HG02981 (cell line): Measurements from ENCODE around the gene PTPRG.
"Not testable (repeated sequence)": the region's sequence is repeated elsewhere in the genome, so short reads cannot be mapped to it uniquely, and the experiment has no call there.

Experiments used
- ATAC-seq: cut with Tn5 transposase; IDR thresholded peaks from one replicate; pipeline ENCODE4 v1.9.1; 2021; ENCODE audit warnings: mild to moderate bottlenecking, moderate library complexity; ENCODE audit not compliant: unreplicated experiment

The PTPRG gene

DNA sequence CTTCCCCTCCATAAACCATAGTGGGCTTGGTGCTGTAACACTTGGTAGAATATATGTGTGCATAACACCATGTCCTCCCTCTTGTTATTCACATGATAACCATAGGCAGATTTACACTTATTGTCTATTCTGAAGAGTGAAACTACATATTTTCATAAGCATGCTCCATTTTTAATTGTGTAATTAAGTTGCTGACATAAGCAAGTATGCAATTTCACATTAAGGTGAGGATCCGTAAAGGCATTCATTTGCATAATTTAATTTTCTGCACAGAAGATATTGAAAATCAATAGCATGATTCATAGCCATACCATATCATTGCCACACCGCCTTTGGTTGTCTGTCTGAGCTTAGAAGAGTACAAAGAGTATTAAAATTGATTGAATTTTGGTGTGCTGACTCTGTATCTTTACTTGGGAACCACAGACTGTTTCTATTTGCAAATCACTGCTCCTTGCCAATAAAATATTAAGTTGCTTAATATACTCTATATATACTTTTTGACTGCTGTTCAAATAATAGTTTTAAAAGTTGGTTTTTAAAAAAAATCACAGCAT, 182.4 kb downstream of the PTPRG start:
- ATAC-seq = no peak

DNA sequence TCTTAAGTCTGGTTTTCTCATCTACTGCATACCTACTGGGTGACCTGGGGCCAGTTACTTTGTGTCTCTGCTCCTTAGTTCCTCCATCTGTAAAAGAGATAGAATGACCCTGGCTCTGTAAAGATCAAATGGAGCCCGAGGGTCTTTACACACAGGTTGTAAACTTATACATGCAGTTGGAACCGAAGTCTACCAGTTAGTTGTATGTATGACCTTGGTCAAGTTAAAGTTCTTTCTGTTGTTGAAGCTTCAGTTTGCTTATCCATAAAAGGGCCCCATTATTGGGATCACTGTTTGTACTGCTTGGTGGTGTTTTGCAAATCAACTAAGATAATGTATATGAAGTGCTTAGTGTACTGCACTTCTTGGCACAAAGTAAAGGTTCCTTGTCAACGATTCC, 186.9 kb downstream of the PTPRG start:
- no peak for ATAC-seq

- ATAC-seq = no peak
Observed at GRCh38 chr3:61750766-61751165, 189.4 kb downstream of the PTPRG start.

DNA sequence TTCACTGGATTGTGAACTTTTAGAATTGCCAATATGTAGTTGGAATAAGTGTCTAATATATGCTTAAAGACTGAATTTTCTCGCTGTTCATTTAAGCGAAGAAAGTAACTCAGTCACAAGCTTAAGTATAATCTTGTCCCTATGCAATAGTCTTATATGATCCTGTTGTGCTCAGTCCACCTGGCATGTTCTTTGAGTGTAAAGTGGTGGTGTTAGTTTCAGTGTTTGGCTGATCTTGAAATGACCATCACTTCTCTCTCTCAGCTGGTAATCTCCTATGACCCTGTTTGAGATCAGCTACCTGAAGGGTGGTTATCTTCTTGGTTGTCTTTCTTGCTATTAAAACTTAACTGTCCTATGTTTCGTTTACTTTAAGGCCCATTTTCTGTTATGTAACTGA, 197.5 kb downstream of the PTPRG start:
- ATAC-seq = no peak

DNA sequence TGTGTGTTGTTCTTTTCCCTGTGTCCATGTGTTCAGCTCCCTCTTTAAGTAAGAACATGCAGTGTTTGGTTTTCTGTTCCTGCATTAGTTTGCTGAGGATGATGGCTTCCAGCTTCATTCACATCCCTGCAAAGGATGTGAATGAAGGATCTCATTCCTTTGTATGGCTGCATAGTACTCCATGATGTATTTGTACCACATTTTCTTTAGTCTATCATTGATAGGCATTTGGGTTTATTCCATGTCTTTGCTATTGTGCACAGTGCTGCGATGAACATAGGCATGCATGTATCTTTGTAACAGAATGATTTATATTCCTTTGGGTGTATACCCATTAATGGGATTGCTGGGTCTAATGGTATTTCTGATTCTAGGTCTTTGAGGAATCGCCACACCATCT, 199.4 kb downstream of the PTPRG start:
- not testable (repeated sequence) for ATAC-seq

GRCh38 chr3:61761694-61762430, 200.5 kb downstream of the PTPRG start:
- no peak for ATAC-seq

DNA sequence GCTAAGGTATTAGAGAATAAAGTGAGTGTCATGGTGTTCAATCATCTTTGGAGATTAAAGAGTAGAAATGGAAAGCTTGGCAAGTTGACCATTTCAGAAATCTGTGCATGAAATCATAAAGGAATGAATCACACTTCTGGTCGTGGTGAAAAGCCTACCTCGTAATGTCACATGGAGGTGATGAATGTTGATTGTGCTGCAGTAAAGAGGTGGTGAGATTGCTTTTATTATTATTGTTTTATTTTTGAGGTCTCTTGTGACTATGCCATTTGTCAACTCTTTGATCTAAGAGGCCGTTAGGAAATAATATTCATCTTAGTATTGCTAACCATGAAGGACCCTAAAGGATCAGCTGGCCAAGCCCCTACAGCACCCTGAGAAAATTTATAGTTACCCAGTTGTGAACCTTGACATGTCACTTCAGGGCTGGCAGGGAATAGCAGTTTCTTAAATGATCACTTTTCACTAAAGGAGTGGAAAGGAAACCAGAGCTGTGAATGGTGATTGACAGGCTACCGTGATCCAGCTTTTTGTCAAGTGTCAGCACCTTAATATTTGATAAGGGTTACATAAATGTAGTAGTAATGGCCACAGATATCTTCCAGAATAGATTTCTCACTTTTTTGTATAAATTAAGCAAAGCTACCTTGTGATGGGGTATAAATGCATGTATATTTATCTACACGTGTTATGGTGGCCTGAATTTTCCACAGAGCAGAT, 203.9 kb downstream of the PTPRG start:
- no peak for ATAC-seq

DNA sequence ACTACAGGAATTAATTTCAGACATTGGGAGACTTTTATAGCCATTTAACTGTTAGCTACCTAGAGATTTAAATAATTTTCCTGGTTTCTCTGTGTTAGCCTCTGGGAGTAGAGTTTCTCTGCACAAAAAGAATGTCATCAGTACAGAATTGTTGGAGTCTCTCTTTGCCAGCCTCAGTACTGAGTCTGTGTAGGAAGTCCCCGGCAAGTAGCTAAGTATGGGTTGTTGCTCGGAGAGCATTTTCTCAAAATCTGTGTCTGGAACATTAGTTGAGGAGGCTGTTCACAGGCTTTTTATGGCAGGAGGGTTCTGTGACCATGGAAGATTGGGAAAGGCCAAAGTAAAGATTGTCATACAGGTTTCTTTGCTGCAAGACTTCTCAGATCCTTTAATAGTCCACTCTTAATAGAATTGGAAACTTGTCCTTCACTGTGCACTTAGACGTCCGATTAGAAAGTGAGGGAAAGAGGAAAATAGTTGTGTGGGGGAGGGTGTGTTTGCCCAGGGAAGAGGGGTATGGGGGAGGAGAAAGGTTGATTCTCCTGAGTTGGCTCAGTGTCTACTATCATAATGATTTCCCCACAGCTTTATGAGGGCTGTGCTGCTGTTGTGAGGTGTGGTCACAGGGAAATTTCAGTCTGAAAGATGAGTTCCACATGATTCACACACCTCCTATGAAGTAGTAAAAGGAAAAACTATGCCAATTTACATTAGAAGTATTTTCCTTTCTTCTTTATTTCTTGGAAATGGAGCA, 207.1 kb downstream of the PTPRG start:
- ATAC-seq = no peak

- ATAC-seq = no peak
Observed at GRCh38 chr3:61769266-61769990, 208.1 kb downstream of the PTPRG start.

DNA sequence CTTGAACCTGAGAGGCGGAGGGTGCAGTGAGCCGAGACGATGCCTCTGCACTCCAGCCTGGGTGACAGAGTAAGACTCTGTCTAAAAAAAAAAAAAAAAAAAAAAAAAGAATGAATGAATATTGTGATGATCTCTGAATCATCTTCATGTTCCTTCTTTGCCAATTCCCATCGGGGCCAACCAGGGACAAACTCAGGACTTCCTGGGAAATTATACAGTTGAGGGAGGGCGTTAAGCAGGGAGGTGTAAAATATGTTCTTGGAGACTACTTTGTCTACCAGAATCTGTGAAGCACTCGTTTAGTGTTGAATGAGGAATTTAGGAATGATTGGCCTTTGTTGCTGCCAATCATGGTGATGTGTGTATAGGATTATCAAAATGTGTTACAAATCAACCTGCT, 210.6 kb downstream of the PTPRG start:
- no peak for ATAC-seq

GRCh38 chr3:61772456-61772855, 211.1 kb downstream of the PTPRG start:
- no peak for ATAC-seq

- ATAC-seq = no peak
Observed at GRCh38 chr3:61774279-61774890, 213.0 kb downstream of the PTPRG start.

GRCh38 chr3:61776390-61776789, 215.0 kb downstream of the PTPRG start:
- no peak for ATAC-seq

DNA sequence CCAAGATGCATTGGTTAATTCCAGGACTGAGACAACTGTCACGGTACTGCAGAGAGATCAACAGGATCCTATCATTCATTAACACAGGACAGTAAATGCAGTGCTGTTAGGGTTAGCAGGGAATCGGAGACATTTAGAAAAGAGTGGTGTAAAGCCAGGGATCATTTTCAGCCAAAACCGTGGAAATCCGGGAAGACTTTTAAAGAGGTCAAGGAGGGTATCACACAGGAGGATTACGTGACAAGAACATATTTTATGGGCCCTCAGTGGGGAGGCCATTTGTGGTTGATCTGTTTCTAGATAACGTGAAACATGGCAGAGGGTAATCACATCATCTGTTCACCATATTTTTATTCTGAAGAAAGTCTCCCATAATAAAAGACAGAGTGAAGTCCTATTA, 216.1 kb downstream of the PTPRG start:
- no peak for ATAC-seq

GRCh38 chr3:61778095-61778494, 216.7 kb downstream of the PTPRG start:
- ATAC-seq = no peak

- no peak for ATAC-seq
Observed at GRCh38 chr3:61780016-61780415, 218.6 kb downstream of the PTPRG start.

DNA sequence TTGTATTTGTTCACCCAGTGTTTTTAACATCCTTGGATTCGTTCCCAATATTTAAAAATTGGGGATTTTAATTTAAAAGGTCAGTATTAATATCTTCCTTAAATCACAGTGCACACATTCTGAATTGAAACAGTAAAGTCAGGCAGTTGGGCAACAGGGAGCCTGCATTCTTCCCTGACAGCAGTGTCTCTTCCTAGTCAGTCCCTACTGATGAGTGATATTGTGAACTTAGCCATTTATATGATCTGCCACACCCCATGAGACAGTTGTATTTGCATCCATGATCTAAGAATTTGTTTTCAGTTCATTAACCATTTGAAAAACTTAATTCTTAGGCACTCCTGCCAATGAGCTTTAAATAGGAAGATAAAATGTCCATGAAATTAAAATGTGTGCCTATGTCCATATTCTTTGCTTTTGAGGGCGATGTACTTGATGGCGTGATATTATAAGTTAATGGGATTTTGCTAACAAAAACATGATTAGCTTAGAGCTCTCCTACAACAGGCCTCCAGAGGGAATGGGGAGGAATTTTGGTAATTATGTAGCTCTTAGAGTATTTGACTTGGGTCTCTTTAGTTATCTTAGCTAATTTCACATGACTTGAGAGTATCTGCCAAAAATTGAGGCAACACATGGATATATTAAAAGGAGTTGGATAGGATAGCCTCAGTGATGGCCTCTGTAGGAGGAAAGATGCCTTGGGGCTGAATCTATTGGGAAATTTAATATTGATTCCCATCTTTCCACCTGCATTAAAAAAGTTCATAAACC, 219.3 kb downstream of the PTPRG start:
- no peak for ATAC-seq

- ATAC-seq = no peak
Observed at GRCh38 chr3:61783993-61784718, 222.8 kb downstream of the PTPRG start.
